Measurements from ENCODE around the gene CTPS2.

CTPS2 gene

GRCh38 chrX:16544969-16545368 lies 167.5 kb downstream of the CTPS2 start:
- no peak for DNase-seq

All from stimulated activated CD4-positive, alpha-beta T cell treated with anti-CD3 and anti-CD28 coated beads, Interleukin-4, amount 100 ng/mL, for 4 hours (primary cell).